Body of pancreas (tissue), 4 donors: ENCODE data around the gene WDR41.

ENCODE experiments used
- CTCF ChIP-seq, 7 experiments: fragments of 450-650 bp in 4 of 7; fragments of 200-600 bp in 3 of 7; sonication (generic) in 3 of 7; IDR thresholded peaks; one replicate each; pipeline ENCODE4 v1.5.1; 2016 to 2019; ENCODE audit warnings: antibody characterized with exemption in 7 of 7
- POLR2A ChIP-seq, 3 donors: fragments of 450-650 bp; IDR thresholded peaks; one replicate each; pipeline ENCODE4 v1.6.1; 2016; ENCODE audit warnings: antibody characterized with exemption in 3 of 3, mild to moderate bottlenecking in 2 of 3

- TF ChIP-seq CTCF (IDR thresholded peaks at IDR 0.05): no peak
- TF ChIP-seq POLR2A (IDR thresholded peaks at IDR 0.05): no peak
Measured at GRCh38 chr5:77425420-77425819, 66.7 kb downstream of the WDR41 start.
